WTC11 (cell line): ENCODE measurements around the gene CTNNA3. TPM values are rescaled to one million over a fixed set of nuclear protein-coding genes. Genes with fewer than 3 reads are reported as not detected.

Experiments
- ATAC-seq: fragments of 200-7000 bp; cut with Tn5 transposase; 2 replicates; pipeline ENCODE4 v1.10.0; 2021; ENCODE audit warnings: mild to moderate bottlenecking, moderate library complexity
- CTCF ChIA-PET: fragments of 300-600 bp; sonication (Branson Sonifier 250); formaldehyde crosslinking; loops from one replicate; lab custom pipeline; 2021; ENCODE audit warnings: antibody characterized with exemption; lab: Charles Lee
- POLR2A ChIA-PET: fragments of 350-600 bp; sonication (Branson Sonifier 250); formaldehyde crosslinking; loops from one replicate; lab custom pipeline; 2021; ENCODE audit warnings: antibody characterized with exemption; lab: Charles Lee
- DNase-seq: peaks from one replicate; pipeline ENCODE4 v3.0.0; 2021; ENCODE audit warnings: low spot score
- H3K27ac Mint-ChIP-seq: 2 replicates; pipeline ENCODE4 v1.8.0; 2021; ENCODE audit warnings: mixed read lengths
- H3K27me3 Mint-ChIP-seq: 2 replicates; pipeline ENCODE4 v1.8.0; 2021; ENCODE audit warnings: low read depth, mild to moderate bottlenecking, moderate library complexity, mixed read lengths
- H3K36me3 Mint-ChIP-seq: 2 replicates; pipeline ENCODE4 v1.8.0; 2021; ENCODE audit warnings: mixed read lengths
- H3K4me1 Mint-ChIP-seq: 2 replicates; pipeline ENCODE4 v1.8.0; 2022; ENCODE audit warnings: mixed read lengths
- H3K4me3 Mint-ChIP-seq: 2 replicates; pipeline ENCODE4 v1.8.0; 2021; ENCODE audit warnings: mild to moderate bottlenecking, moderate library complexity, mixed read lengths
- H3K9me3 Mint-ChIP-seq: 2 replicates; pipeline ENCODE4 v1.8.0; 2021; ENCODE audit warnings: mixed read lengths
- AR ChIP-seq: fragments of 250-450 bp; sonication (Bioruptor Pico); IDR thresholded peaks from 2 replicates; pipeline ENCODE4 v1.9.0; 2021; ENCODE audit warnings: mild to moderate bottlenecking
- ATF1 ChIP-seq: sonication (generic); formaldehyde crosslinking; IDR thresholded peaks from 2 replicates; pipeline ENCODE4 v1.8.1; 2023; ENCODE audit warnings: mild to moderate bottlenecking, moderate library complexity, missing genetic modification reagents
- CDX4 ChIP-seq: fragments of 250-450 bp; sonication (Bioruptor Pico); IDR thresholded peaks from 2 replicates; pipeline ENCODE4 v1.9.0; 2021; ENCODE audit warnings: moderate library complexity, mild to moderate bottlenecking, inconsistent platforms, borderline replicate concordance
- E2F5 ChIP-seq: sonication (generic); formaldehyde crosslinking; IDR thresholded peaks from 2 replicates; pipeline ENCODE4 v1.8.1; 2022; ENCODE audit warnings: mild to moderate bottlenecking, moderate library complexity, missing genetic modification reagents
- FOXK1 ChIP-seq: sonication (generic); formaldehyde crosslinking; IDR thresholded peaks from 2 replicates; pipeline ENCODE4 v1.8.0; 2022; ENCODE audit warnings: mild to moderate bottlenecking, moderate library complexity, missing genetic modification reagents
- FOXP1 ChIP-seq: sonication (generic); formaldehyde crosslinking; IDR thresholded peaks from 2 replicates; pipeline ENCODE4 v1.8.0; 2022; ENCODE audit warnings: missing genetic modification reagents, mild to moderate bottlenecking, moderate library complexity, borderline replicate concordance
- JAZF1 ChIP-seq: fragments of 250-450 bp; sonication (Bioruptor Pico); IDR thresholded peaks from 2 replicates; pipeline ENCODE4 v1.9.0; 2021; ENCODE audit warnings: moderate library complexity, mild to moderate bottlenecking, inconsistent platforms
- KAT7 ChIP-seq: sonication (generic); formaldehyde crosslinking; IDR thresholded peaks from 2 replicates; pipeline ENCODE4 v1.8.1; 2023; ENCODE audit warnings: missing genetic modification reagents, mild to moderate bottlenecking, borderline replicate concordance
- MLX ChIP-seq: sonication (generic); formaldehyde crosslinking; IDR thresholded peaks from 2 replicates; pipeline ENCODE4 v1.8.1; 2023; ENCODE audit warnings: mild to moderate bottlenecking, missing genetic modification reagents, moderate library complexity
- MXD4 ChIP-seq: fragments of 250-450 bp; sonication (Bioruptor Pico); IDR thresholded peaks from 2 replicates; pipeline ENCODE4 v1.8.0; 2021; ENCODE audit warnings: mild to moderate bottlenecking, moderate library complexity, borderline replicate concordance
- NR1H2 ChIP-seq: sonication (generic); formaldehyde crosslinking; IDR thresholded peaks from 2 replicates; pipeline ENCODE4 v1.9.0; 2021; ENCODE audit warnings: mild to moderate bottlenecking, moderate library complexity, missing genetic modification reagents
- SMAD3 ChIP-seq: sonication (generic); formaldehyde crosslinking; IDR thresholded peaks from 2 replicates; pipeline ENCODE4 v1.8.0; 2022; ENCODE audit warnings: missing genetic modification reagents, mild to moderate bottlenecking, borderline replicate concordance
- TEAD1 ChIP-seq: sonication (generic); formaldehyde crosslinking; IDR thresholded peaks from 2 replicates; pipeline ENCODE4 v1.8.0; 2022; ENCODE audit warnings: mild to moderate bottlenecking, missing genetic modification reagents
- USF1 ChIP-seq: sonication (generic); formaldehyde crosslinking; IDR thresholded peaks from 2 replicates; pipeline ENCODE4 v1.8.0; 2022; ENCODE audit warnings: mild to moderate bottlenecking, missing genetic modification reagents
- ZNF281 ChIP-seq: sonication (generic); formaldehyde crosslinking; IDR thresholded peaks from 2 replicates; pipeline ENCODE4 v1.8.0; 2023; ENCODE audit warnings: mild to moderate bottlenecking, missing genetic modification reagents
- ZNF423 ChIP-seq: fragments of 250-450 bp; sonication (Bioruptor Pico); IDR thresholded peaks from 2 replicates; pipeline ENCODE4 v2.1.2; 2022; ENCODE audit warnings: mild to moderate bottlenecking, moderate library complexity
- ZSCAN18 ChIP-seq: fragments of 250-450 bp; sonication (Bioruptor Pico); IDR thresholded peaks from 2 replicates; pipeline ENCODE4 v2.1.2; 2022; ENCODE audit warnings: mild to moderate bottlenecking, moderate library complexity
- total RNA-seq: library from RNA; stranded (reverse); gene quantifications from 3 replicates; pipeline ENCODE4 v1.2.3, GENCODE V29; 2021

Gene CTNNA3
- total RNA-seq, 1 experiment from 2014 or later: 6.1 TPM

- Mint-ChIP-seq H3K27me3 (no peaks in the 10 kb centered on the region), H3K4me1 (no peaks in the 10 kb centered on the region), H3K9me3 (no peaks in the 10 kb centered on the region), H3K27ac (no peak overlapping the region), H3K36me3 (no peaks in the 10 kb centered on the region), H3K4me3 (no peak overlapping the region)
- TF ChIP-seq ZNF281 (CRISPR knock-in tag) (no peak), MLX (CRISPR knock-in tag) (no peak), FOXK1 (CRISPR knock-in tag) (no peak), NR1H2 (no peak), SMAD3 (CRISPR knock-in tag) (no peak), ZNF423 (CRISPR knock-in tag) (no peak), USF1 (CRISPR knock-in tag) (no peak), CDX4 (CRISPR knock-in tag) (no peak), TEAD1 (CRISPR knock-in tag) (no peak)
- DNase-seq (no peak), ATAC-seq (no peak)
- ChIA-PET CTCF (no interaction called here), POLR2A (no interaction called here)
Observed at GRCh38 chr10:66202101-66202500, 1493.9 kb downstream of the CTNNA3 start.

GRCh38 chr10:66192162-66192831, 1503.7 kb downstream of the CTNNA3 start:
- Mint-ChIP-seq H3K27ac (no peak overlapping the region), H3K27me3 (no peaks in the 10 kb centered on the region), H3K4me1 (no peaks in the 10 kb centered on the region), H3K4me3 (no peak overlapping the region), H3K36me3 (no peaks in the 10 kb centered on the region), H3K9me3 (no peaks in the 10 kb centered on the region)
- CTCF ChIA-PET: no interaction called here
- DNase-seq: no peak
- ATAC-seq: no peak
- POLR2A ChIA-PET: no interaction called here
- TF ChIP-seq JAZF1 (no peak), AR (CRISPR knock-in tag) (no peak), CDX4 (CRISPR knock-in tag) (no peak), ATF1 (no peak), USF1 (CRISPR knock-in tag) (no peak), FOXP1 (CRISPR knock-in tag) (no peak), KAT7 (CRISPR knock-in tag) (no peak), ZSCAN18 (CRISPR knock-in tag) (no peak), ZNF423 (CRISPR knock-in tag) (no peak), MXD4 (CRISPR knock-in tag) (no peak), E2F5 (CRISPR knock-in tag) (no peak), MLX (CRISPR knock-in tag) (no peak)
